Pancreas (tissue), 10 donors: ENCODE results near the gene ARMC6. TPM values are rescaled to one million over a fixed set of nuclear protein-coding genes. Genes with fewer than 3 reads are reported as not detected.

ENCODE experiments used
- ATAC-seq, 4 donors: fragments of 200-7000 bp; cut with Tn5 transposase; one replicate each; pipeline versions ENCODE4 v1.8.0 to v1.9.1; 2020; ENCODE audit warnings: mild to moderate bottlenecking in 4 of 4, moderate library complexity in 4 of 4
- DNase-seq, 6 donors: peaks; one replicate each; pipeline ENCODE4 v3.0.0-alpha.2; 2020
- FAIRE-seq: peaks from 2 replicates; lab custom pipeline; 2012; peaks lifted over from hg19 to GRCh38; lab: Jason Lieb, UNC
- H3K27ac ChIP-seq, 4 donors: fragments of 200-600 bp; sonication (generic); 1 replicate in 3 of 4; 2 replicates in 1 of 4; pipeline versions ENCODE4 v1.5.0 to v1.8.0; 2020
- H3K27me3 ChIP-seq, 4 donors: fragments of 200-600 bp; one replicate each; pipeline ENCODE4 v1.8.0; 2021
- H3K36me3 ChIP-seq, 3 donors: fragments of 200-600 bp; sonication (generic) in 1 of 3; one replicate each; pipeline versions ENCODE4 v1.5.0 to v1.8.0; 2020 to 2021
- H3K4me1 ChIP-seq, 3 donors: fragments of 200-600 bp; one replicate each; pipeline ENCODE4 v1.8.0; 2021
- H3K4me3 ChIP-seq, 4 donors: fragments of 200-600 bp; sonication (generic) in 2 of 4; one replicate each; pipeline versions ENCODE4 v1.5.0 to v1.8.0; 2020 to 2021
- H3K9me3 ChIP-seq, 4 donors: fragments of 200-600 bp; one replicate each; pipeline ENCODE4 v1.8.0; 2021
- WGBS, 2 donors: extraction: QIAGEN DNeasy Blood & Tissue Kit; methylation state at CpG; one replicate each; pipeline ENCODE4 v1.1.7; 2013; 5-methylcytosine and 5-hydroxymethylcytosine counted together
- intact Hi-C, 3 donors: fragments of 100-400 bp; cut with DNase I; formaldehyde crosslinking; loops; one replicate each; pipeline versions ENCODE4 v1.11.1 to v1.14.2; 2022
- polyA plus RNA-seq, 2 donors: library from polyadenylated mRNA; stranded (reverse); fragments of 200-250 nt; gene quantifications; one replicate each; pipeline ENCODE4 v1.2.3, GENCODE V29; 2013
- total RNA-seq, 6 donors: library from RNA; stranded (reverse); fragmentation: NEBNext Ultra II Directional in 4 of 6; extraction: Animal tissue kit (Norgen Biotek cat#: 25700) in 4 of 6; gene quantifications; one replicate each; pipeline versions ENCODE4 v1.2.1 to v1.2.4, GENCODE V29; 2021 to 2023
- TF ChIP-seq, protein P1 (sequence below), 4 donors: fragments of 200-600 bp; sonication (generic) in 3 of 4; IDR thresholded peaks; one replicate each; pipeline versions ENCODE4 v1.5.0 to v1.8.0; 2021; ENCODE audit warnings: antibody characterized with exemption in 4 of 4
- donor health status: healthy with polysubstance abuse.
- donor health status: DM: no; HTN: no; CAD: no; lungs with moderate emphysema.
- donor health status: DM: no; HTN: no; CAD: no.
- donor health status: control.
- donor health status: control.
- donor health status: Bipolar disorder and iron deficiency.
- donor health status: DM: yes; HTN: yes; CAD: no.
- donor health status: DM: no; HTN: no; CAD: no.
- donor health status: DM: no; HTN: no; CAD: no.
- donor health status: DM: yes; HTN: yes; CAD: no.

ARMC6 gene
- total and polyA plus RNA-seq, 8 donors: 3.1 to 18.3 (median 7.9) TPM

DNA sequence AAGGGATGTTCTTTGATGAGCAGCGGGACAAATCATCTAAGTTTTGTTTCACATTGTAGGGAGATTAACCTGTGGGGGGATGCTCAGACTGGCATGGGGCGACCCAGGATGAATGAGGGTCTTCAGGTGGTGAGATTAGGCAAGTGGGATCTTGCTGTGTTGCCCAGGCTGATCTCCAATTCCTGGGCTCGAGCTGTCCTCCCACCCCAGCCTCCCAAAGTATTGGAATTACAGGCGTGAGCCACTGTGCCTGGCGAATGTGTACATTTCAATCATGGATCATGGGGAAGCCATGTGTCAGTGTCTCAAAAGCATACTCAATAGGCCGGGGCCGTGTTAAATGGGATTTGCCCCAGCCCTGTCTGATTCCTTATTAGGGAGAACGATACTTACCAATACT, 38.5 kb downstream of the ARMC6 start:
- H3K4me1 ChIP-seq: no peaks in the 10 kb centered on the region
- TF ChIP-seq, protein P1, sequence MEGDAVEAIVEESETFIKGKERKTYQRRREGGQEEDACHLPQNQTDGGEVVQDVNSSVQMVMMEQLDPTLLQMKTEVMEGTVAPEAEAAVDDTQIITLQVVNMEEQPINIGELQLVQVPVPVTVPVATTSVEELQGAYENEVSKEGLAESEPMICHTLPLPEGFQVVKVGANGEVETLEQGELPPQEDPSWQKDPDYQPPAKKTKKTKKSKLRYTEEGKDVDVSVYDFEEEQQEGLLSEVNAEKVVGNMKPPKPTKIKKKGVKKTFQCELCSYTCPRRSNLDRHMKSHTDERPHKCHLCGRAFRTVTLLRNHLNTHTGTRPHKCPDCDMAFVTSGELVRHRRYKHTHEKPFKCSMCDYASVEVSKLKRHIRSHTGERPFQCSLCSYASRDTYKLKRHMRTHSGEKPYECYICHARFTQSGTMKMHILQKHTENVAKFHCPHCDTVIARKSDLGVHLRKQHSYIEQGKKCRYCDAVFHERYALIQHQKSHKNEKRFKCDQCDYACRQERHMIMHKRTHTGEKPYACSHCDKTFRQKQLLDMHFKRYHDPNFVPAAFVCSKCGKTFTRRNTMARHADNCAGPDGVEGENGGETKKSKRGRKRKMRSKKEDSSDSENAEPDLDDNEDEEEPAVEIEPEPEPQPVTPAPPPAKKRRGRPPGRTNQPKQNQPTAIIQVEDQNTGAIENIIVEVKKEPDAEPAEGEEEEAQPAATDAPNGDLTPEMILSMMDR (IDR thresholded peaks at IDR 0.05): no peak
- FAIRE-seq: no peak
- H3K9me3 ChIP-seq: no peaks in the 10 kb centered on the region
- intact Hi-C loops: no loop called here
- no peaks in the 10 kb centered on the region for H3K36me3 ChIP-seq
- no peak overlapping the region for H3K4me3 ChIP-seq
- 94% methylated on average over 8 of the region's 8 CpGs for WGBS, 2 donors
- DNase-seq: no peak
- H3K27ac ChIP-seq: no peak overlapping the region
- H3K27me3 ChIP-seq: no peaks in the 10 kb centered on the region
- ATAC-seq: no peak

DNA sequence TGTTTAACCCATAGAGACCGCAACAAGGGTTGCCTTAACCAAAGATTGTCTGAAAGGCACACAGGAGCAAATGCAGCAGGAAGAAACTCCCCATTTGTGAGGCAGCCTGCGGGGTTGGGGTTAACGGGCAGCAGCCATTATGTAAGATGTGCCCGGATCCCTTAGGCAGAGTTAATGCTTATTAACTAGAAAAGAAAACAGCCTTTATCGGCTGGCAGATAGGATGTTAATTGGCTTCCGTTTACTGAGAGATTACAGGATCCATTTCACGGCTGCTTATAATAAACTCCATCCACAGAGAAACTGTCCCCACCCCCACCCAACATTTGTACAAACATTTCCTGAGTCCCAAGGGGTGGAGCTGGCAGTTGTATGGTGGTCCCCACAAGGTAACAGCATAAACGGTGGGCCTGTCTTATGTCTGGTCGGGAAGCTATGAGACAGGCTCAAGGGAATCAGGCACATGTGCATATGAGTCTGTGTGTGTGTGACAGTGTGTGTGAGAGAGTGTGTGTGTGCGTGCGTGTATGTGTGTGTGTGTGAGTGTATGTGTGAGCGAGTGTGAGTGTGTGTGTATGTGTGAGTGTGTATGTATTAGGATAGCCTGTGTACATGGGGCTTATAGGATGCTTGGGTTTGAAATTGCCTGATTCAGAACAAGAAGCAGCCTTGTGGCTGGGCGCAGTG, 40.9 kb downstream of the ARMC6 start:
- Histone ChIP-seq H3K4me1 (no peaks in the 10 kb centered on the region), H3K27ac (no peak overlapping the region), H3K36me3 (no peaks in the 10 kb centered on the region), H3K4me3 (no peak overlapping the region), H3K9me3 (no peaks in the 10 kb centered on the region), H3K27me3 (no peaks in the 10 kb centered on the region)
- intact Hi-C loops: no loop called here
- WGBS, 2 donors: 55 to 58% methylated on average over 13 of the region's 13 CpGs
- FAIRE-seq (no peak), ATAC-seq (peak in 2 of 4 donors; percentile 14 to 42), DNase-seq (no peak)
- TF ChIP-seq, protein P1 (IDR thresholded peaks at IDR 0.05): no peak

DNA sequence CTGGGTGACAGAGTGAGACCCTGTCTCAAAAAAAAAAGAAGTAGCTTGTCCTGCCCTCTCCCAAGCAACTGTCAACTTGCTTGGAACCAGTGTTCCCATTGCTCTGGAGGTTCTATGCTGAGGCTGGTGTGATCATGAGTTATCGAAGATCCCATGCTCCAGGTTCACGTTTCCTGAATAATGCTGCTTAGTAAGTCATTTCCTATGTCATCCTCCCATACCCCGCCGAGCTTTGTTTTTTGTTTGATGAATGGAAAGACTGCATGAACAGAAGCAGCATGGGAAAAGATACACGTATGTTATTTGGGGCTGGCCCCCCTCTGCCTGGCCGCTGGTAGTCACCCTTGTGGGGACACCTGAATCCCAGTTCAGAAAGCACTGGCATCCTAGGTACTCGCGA, 41.7 kb downstream of the ARMC6 start:
- TF ChIP-seq, protein P1 (IDR thresholded peaks at IDR 0.05): no peak
- WGBS, 2 donors: 92 to 93% methylated on average over 8 of the region's 8 CpGs
- intact Hi-C loops: no loop called here
- no peak for FAIRE-seq
- H3K4me1 ChIP-seq: no peaks in the 10 kb centered on the region
- no peak overlapping the region for H3K4me3 ChIP-seq
- no peak for DNase-seq
- H3K27me3 ChIP-seq: no peaks in the 10 kb centered on the region
- no peak overlapping the region for H3K27ac ChIP-seq
- H3K9me3 ChIP-seq: no peaks in the 10 kb centered on the region
- H3K36me3 ChIP-seq: no peaks in the 10 kb centered on the region
- ATAC-seq: no peak

DNA sequence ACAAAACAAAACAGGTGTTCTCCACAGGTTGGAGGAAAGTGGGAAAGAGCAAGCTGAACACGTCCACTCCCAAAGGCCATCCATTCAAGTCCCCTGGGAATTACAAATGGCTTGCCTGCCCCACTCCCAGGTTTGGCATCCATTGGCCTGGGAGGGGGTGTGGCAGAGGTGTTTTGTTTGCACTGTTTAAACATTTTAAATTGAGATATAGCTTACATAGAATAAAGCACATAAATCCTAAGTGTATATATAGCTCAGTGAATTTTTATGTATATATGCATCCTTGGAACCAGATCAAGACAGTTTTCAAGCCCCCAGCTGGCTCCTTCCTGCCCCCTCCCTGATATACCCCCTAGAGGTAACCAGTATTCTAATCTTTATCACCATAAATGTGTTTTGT, 43.1 kb downstream of the ARMC6 start:
- 94 to 100% methylated on average over 1 of the region's 1 CpG for WGBS, 2 donors
- Histone ChIP-seq H3K4me1 (no peaks in the 10 kb centered on the region), H3K9me3 (no peaks in the 10 kb centered on the region), H3K27ac (no peak overlapping the region), H3K4me3 (no peak overlapping the region), H3K36me3 (no peaks in the 10 kb centered on the region), H3K27me3 (no peaks in the 10 kb centered on the region)
- ATAC-seq: no peak
- intact Hi-C loops: no loop called here
- DNase-seq: no peak
- no peak for FAIRE-seq
- TF ChIP-seq, protein P1 (IDR thresholded peaks at IDR 0.05): no peak

DNA sequence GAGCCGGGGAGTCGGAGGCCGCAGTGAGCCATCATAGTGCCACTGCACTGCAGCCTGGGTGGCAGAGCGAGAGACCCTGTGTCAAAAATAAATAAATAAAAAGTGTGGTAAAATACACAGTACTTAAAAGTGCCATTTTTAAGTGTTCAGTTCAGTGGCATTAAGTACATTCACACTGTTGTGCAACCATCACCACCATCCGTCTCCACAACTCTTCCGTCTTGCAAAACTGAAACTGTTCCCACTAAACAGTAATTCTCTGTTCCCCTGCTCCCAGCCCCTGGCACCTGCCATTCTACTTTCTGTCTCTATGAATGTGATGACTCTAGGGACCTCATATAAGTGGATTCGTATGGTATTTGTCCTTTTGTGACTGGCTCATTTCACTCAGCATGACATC, 43.7 kb downstream of the ARMC6 start:
- whole genome bisulfite sequencing, 2 donors: 95 to 96% methylated on average over 7 of the region's 7 CpGs
- DNase-seq (no peak), ATAC-seq (no peak)

More for the DNA sequence above, 43.7 kb downstream of the ARMC6 start:
- TF ChIP-seq, protein P1 (IDR thresholded peaks at IDR 0.05): no peak
- Histone ChIP-seq H3K4me3 (no peak overlapping the region), H3K36me3 (no peaks in the 10 kb centered on the region), H3K27me3 (no peaks in the 10 kb centered on the region), H3K27ac (no peak overlapping the region), H3K4me1 (no peaks in the 10 kb centered on the region), H3K9me3 (no peaks in the 10 kb centered on the region)
- intact Hi-C loops: no loop called here
- FAIRE-seq: no peak
